GM12864 (cell line): Measurements from ENCODE around the gene RAB3IL1.

Experiments
- DNase-seq: peaks from one replicate; pipeline ENCODE4 v3.0.0-alpha.2; 2011; ENCODE audit warnings: low read depth
- H3K4me3 ChIP-seq: 2 replicates; pipeline ENCODE4 v1.5.1; 2011; ENCODE audit warnings: mild to moderate bottlenecking, low read depth, low read length, control low read depth
- CTCF ChIP-seq: IDR thresholded peaks from 2 replicates; pipeline ENCODE4 v1.5.1; 2011; ENCODE audit warnings: low read depth, mild to moderate bottlenecking, moderate library complexity, low read length, control low read depth, inconsistent platforms; ENCODE audit errors: missing control alignments

Gene RAB3IL1

GRCh38 chr11:61912530-61912898 lies 4.9 kb downstream of the RAB3IL1 start:
- no peak for TF ChIP-seq CTCF
- H3K4me3 ChIP-seq: no peak overlapping the region
- no peak for DNase-seq

GRCh38 chr11:61911701-61912529 lies 5.5 kb downstream of the RAB3IL1 start:
- TF ChIP-seq CTCF: no peak
- DNase-seq: no peak
- no peak overlapping the region for H3K4me3 ChIP-seq

DNA sequence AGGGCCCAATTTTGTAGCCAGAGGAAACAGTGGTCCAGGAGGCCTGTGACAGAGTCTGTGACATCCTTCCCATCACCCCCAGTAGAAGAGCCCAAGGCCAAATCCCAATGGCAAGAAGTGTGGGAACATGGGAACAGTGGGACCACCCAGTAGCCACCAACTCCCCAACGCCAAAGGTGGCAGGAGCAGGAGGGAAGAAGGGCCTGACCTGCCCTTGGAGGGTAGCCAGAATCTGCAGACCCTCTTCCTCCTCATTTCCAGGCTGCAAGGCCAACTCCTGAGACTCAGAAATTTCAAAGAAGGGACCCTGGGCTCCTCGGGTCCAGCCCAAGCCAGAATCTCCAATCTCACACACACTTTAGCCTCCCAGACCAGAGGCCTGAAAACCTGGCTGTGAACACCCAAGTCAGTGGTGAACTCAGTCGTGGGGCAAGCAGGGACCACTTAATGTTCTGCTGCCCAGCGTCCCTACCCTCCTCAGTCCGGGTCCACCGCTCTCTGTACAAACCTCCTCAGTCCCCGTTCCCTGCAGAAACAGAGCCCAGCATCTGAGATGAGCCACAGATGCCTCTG lies 6.2 kb downstream of the RAB3IL1 start:
- DNase-seq: no peak
- H3K4me3 ChIP-seq: no peak overlapping the region
- no peak for TF ChIP-seq CTCF

DNA sequence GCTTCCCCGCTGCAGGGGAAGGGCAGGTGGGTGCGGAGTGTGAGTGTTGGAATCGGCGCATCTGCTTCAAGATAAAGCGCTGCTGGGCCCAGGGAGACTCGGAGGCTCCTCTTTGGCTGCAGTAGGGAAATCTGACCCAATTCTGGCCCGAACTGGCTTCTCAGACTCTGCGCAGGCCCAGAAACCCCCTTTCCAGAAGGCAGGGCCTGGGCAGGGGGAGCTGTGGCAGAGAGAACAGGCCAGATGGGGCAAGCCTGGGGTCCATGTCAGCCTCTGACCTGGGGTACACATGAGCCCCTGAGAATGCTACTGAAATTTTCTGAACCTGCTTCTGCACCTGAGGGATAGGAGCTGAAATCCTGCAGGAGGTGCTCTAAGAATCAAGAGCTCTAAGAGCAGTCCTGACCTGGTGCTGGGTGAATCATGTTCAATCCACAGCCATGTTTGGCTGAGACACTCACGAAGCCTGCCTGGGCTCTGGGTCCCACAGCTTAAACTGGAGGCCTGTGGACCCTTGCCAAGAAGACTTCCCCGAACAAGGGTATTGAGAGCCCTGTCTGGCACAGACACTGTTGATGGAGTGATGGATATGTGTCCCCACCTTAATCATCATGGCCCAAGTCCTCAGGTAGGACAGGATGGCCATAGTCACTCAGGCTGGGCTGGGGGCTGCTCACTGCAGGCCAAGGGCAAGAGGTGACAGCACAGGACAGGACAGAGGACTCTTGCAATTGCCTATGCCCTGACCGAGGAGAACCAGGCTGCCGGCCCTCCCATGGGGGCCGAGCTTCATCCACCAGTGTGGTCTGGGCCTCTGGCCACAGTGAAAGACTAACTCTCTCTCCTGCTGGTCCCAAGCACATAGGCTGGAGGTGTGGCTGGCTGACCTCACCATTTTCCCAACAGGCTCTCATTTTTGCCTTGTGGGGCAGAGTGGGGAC lies 6.9 kb downstream of the RAB3IL1 start:
- TF ChIP-seq CTCF: no peak
- no peak overlapping the region for H3K4me3 ChIP-seq
- no peak for DNase-seq

DNA sequence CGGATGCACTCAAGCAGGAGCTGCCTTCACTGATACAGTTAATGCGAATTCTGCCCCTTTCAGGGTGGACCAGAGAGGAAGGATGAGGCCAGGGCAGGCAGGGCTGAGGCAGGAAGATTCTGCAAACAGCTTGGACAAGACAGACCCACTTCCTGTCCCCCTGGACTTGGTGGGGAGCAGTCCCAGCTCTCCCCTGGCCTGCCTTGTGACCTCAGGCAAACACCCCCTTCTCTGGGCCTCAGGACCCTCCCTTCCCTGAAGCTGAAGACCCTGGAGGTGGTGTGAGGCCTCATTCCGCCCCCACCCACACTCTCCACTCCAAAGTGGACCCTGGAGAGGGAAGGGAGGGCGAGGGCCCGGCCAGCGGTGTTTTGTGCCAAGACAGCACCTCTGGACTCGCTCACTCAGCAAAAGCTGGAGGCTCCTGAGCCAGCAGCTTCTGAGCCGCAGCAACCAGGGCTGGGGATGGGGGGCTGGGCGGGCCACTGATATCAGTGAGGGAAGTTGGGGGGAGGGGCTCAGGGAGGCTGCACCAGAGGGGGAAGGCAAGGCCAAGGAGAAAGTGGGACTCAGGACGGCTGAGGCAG lies 8.5 kb downstream of the RAB3IL1 start:
- no peak for TF ChIP-seq CTCF
- no peak overlapping the region for H3K4me3 ChIP-seq
- DNase-seq: no peak

DNA sequence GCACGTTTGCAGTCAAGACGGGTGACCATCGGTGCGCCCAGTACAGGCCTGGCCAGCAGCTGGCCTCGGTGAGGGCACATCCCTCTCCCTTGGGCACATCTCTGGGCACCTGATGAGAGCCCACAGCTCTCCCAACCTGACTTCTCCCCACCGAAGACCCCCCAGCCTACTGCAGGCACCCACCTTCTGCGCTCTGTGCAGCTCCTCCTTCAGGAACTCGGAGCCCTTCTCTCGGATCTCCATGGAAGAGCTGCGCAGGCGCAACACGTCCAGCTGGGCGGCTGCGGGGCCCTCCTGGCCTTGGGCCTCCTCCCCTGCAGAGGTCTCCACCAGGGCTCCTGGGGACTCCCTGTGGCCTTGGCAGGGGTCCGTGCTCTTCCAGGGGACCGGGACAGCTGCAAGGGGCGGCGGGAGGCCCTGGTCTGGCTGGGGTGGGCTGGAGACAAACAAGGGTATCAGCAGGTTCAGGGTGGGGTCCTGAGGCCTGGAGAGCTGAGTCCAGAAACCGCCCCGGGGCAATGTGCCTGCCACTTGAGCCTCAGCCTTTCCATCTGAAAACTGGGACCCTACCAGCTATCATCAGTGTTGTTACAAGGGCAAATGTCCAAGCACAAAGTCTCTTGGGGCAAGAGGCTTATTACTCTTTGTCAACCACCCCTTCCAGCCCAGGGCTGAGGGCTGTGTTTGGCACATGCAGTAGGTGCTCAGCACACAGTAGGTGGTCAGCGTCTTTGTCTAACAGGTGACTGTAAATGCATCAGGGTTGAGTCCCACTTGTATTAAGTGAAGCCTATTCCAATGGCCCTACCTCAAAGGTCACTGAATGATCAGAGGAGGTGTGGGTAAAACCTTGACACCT lies 9.3 kb downstream of the RAB3IL1 start:
- no peak for TF ChIP-seq CTCF
- no peak for DNase-seq
- H3K4me3 ChIP-seq: no peak overlapping the region
